SU-DHL-6 (cell line): ENCODE data around the gene MAGEA3.

Experiments used
- CTCF ChIP-seq: fragments of 200-600 bp; sonication (generic); IDR thresholded peaks from one replicate; pipeline ENCODE4 v1.5.1; 2017; ENCODE audit warnings: antibody characterized with exemption, mild to moderate bottlenecking, low read length, moderate library complexity; ENCODE audit not compliant: insufficient read depth, poor library complexity, severe bottlenecking
- EZH2phosphoT487 ChIP-seq: fragments of 200-600 bp; sonication (generic), shearing (Covaris generic); conservative IDR thresholded peaks from 2 replicates; pipeline ENCODE4 v1.6.1; 2018; ENCODE audit warnings: mild to moderate bottlenecking, antibody characterized with exemption, low read length, moderate library complexity, mixed read lengths

GRCh38 chrX:152652467-152652866 lies 46.1 kb upstream of the MAGEA3 start:
- TF ChIP-seq CTCF (no peak), EZH2phosphoT487 (no peak)
